ENCODE data around the gene ARAP3. TPM values are rescaled to one million over a fixed set of nuclear protein-coding genes. Genes with fewer than 3 reads are reported as not detected.

The ARAP3 gene
- total and polyA plus RNA-seq, 2 experiments from 2014 or later: 18.4 to 33.2 TPM

- TF ChIP-seq CREB1 (CRISPR knock-in tag; IDR thresholded peaks at IDR 0.05; ENCODE audit: low read depth): no peak
- no peak for TF ChIP-seq CTCF (conservative IDR thresholded peaks at IDR 0.05; ENCODE audit: low read depth in 2 of 2)
- TF ChIP-seq STAT1 (IDR thresholded peaks at IDR 0.05; ENCODE audit: unreplicated experiment): no peak
- H3K4me2 ChIP-seq: no peak overlapping the region
- no peak overlapping the region for H3K27ac Mint-ChIP-seq
Measured at GRCh38 chr5:141647242-141647641, 34.8 kb downstream of the ARAP3 start.

GRCh38 chr5:141646026-141646425 lies 36.0 kb downstream of the ARAP3 start:
- no peak overlapping the region for H3K27ac Mint-ChIP-seq
- peaks cover 43% of the 10 kb centered on the region for H3K36me3 Mint-ChIP-seq (ENCODE audit: low read depth)
- Histone ChIP-seq H4K20me1 (replicated peaks; ENCODE audit: insufficient read depth) (peaks cover 5% of the 10 kb centered on the region; the same call in 1 of the 2 replicates), H3K79me2 (replicated peaks; ENCODE audit: insufficient read depth) (no peaks in the 10 kb centered on the region), H3K4me3 (no peak overlapping the region), H3K9me2 (ENCODE audit: insufficient read depth) (no peaks in the 10 kb centered on the region), H3K27me3 (ENCODE audit: insufficient read depth) (no peaks in the 10 kb centered on the region), H3K27ac (ENCODE audit: low read depth) (no peak overlapping the region), H3K4me1 (ENCODE audit: insufficient read depth) (peaks cover 9% of the 10 kb centered on the region; the same call in 1 of the 2 replicates), H3F3A (replicated peaks; ENCODE audit: low read depth) (0 out of 2 replicates have a peak, but pooled peaks cover 4% of the 10 kb centered on the region), H3K36me3 (ENCODE audit: insufficient read depth) (no peaks in the 10 kb centered on the region; the same call in 1 of the 2 replicates), H3K4me2 (no peak overlapping the region), H2AFZ (no peak overlapping the region)
- no peaks in the 10 kb centered on the region for H3K9me3 Mint-ChIP-seq
- DNase-seq (ENCODE audit: low spot score): no peak
- no peak overlapping the region for H3K4me3 Mint-ChIP-seq
- peaks cover 20% of the 10 kb centered on the region for H3K4me1 Mint-ChIP-seq
- no peak for ATAC-seq
- H3K27me3 Mint-ChIP-seq (ENCODE audit: insufficient read depth, low read depth, poor library complexity): peaks cover 10% of the 10 kb centered on the region
- TF ChIP-seq REST (IDR thresholded peaks at IDR 0.05; ENCODE audit: unreplicated experiment): no peak
- no peak for TF ChIP-seq ETS1 (IDR thresholded peaks at IDR 0.05)
- TF ChIP-seq ZNF462 (CRISPR knock-in tag; IDR thresholded peaks at IDR 0.05): no peak

More at GRCh38 chr5:141647242-141647641, 34.8 kb downstream of the ARAP3 start:
- H3K9me2 ChIP-seq (ENCODE audit: insufficient read depth): no peaks in the 10 kb centered on the region
- H3K4me3 ChIP-seq: no peak overlapping the region
- H3K27me3 ChIP-seq (ENCODE audit: insufficient read depth): no peaks in the 10 kb centered on the region
- peaks cover 17% of the 10 kb centered on the region for H3K4me1 ChIP-seq (ENCODE audit: insufficient read depth)
- H3K36me3 ChIP-seq (ENCODE audit: insufficient read depth): no peaks in the 10 kb centered on the region; the same call in 1 of the 2 replicates
- H3K4me3 Mint-ChIP-seq: no peak overlapping the region
- no peaks in the 10 kb centered on the region for H3K9me3 Mint-ChIP-seq
- no peaks in the 10 kb centered on the region for H3K79me2 ChIP-seq (replicated peaks; ENCODE audit: insufficient read depth)
- H2AFZ ChIP-seq: no peak overlapping the region
- peaks cover 8% of the 10 kb centered on the region for H3F3A ChIP-seq (replicated peaks; ENCODE audit: low read depth)
- DNase-seq (ENCODE audit: low spot score): no peak
- peaks cover 12% of the 10 kb centered on the region for H3K27me3 Mint-ChIP-seq (ENCODE audit: insufficient read depth, low read depth, poor library complexity)
- no peaks in the 10 kb centered on the region; the same call in 1 of the 2 replicates for H4K20me1 ChIP-seq (replicated peaks; ENCODE audit: insufficient read depth)
- H3K4me1 Mint-ChIP-seq: peaks cover 24% of the 10 kb centered on the region
- ATAC-seq: no peak
- no peak overlapping the region for H3K27ac ChIP-seq (ENCODE audit: low read depth)
- H3K36me3 Mint-ChIP-seq (ENCODE audit: low read depth): peaks cover 30% of the 10 kb centered on the region
